DMS53 treated with DMSO at 0.1 percent for 48 hours (cell line): ENCODE results near the gene SEC14L2.

Experiments used
- DNase-seq: peaks from one replicate; lab custom pipeline; 2025; ENCODE audit not compliant: unreplicated experiment; lab: John Stamatoyannopoulos, UW

SEC14L2 gene

GRCh38 chr22:30424534-30425326 is 27.9 kb downstream of the SEC14L2 start:
- peak; percentile 18 for DNase-seq

GRCh38 chr22:30425327-30425615 is 28.5 kb downstream of the SEC14L2 start:
- DNase-seq, result peak; percentile 15

GRCh38 chr22:30425616-30426387 is 29.0 kb downstream of the SEC14L2 start, which contains the start of gene MTFP1:
Gene MTFP1, plus strand, starts transcription at chr22:30425768. Its CDS starts 112 bp downstream, at chr22:30425880.
- DNase-seq, result no peak

- DNase-seq, result peak; percentile 2
Observed at GRCh38 chr22:30426388-30427353, 29.9 kb downstream of the SEC14L2 start.

GRCh38 chr22:30427871-30428270 is 31.1 kb downstream of the SEC14L2 start:
- no peak for DNase-seq

- no peak for DNase-seq
Observed at GRCh38 chr22:30429887-30430286, 33.1 kb downstream of the SEC14L2 start.

- DNase-seq, result no peak
Observed at GRCh38 chr22:30430933-30431332, 34.1 kb downstream of the SEC14L2 start.

GRCh38 chr22:30432096-30432495 is 35.3 kb downstream of the SEC14L2 start:
- no peak for DNase-seq

- no peak for DNase-seq
Observed at GRCh38 chr22:30432520-30432919, 35.7 kb downstream of the SEC14L2 start.

GRCh38 chr22:30433227-30433626 is 36.4 kb downstream of the SEC14L2 start:
- DNase-seq, result no peak

GRCh38 chr22:30433773-30434172 is 37.0 kb downstream of the SEC14L2 start:
- no peak for DNase-seq

- no peak for DNase-seq
Observed at GRCh38 chr22:30434843-30435242, 38.0 kb downstream of the SEC14L2 start.

GRCh38 chr22:30435674-30436126 is 38.9 kb downstream of the SEC14L2 start:
- DNase-seq, result no peak

GRCh38 chr22:30436196-30436595 is 39.4 kb downstream of the SEC14L2 start:
- DNase-seq, result no peak

- DNase-seq, result no peak
Observed at GRCh38 chr22:30438559-30438958, 41.7 kb downstream of the SEC14L2 start.

- DNase-seq, result no peak
Observed at GRCh38 chr22:30439226-30439625, 42.4 kb downstream of the SEC14L2 start.

- no peak for DNase-seq
Observed at GRCh38 chr22:30439836-30440235, 43.0 kb downstream of the SEC14L2 start.

- no peak for DNase-seq
Observed at GRCh38 chr22:30441088-30441487, 44.3 kb downstream of the SEC14L2 start.

GRCh38 chr22:30444632-30445437 is 48.0 kb downstream of the SEC14L2 start:
- DNase-seq, result peak; percentile 0

- no peak for DNase-seq
Observed at GRCh38 chr22:30445438-30446145, 48.8 kb downstream of the SEC14L2 start.
